ENCODE data around the gene MUC5AC. TPM values are rescaled to one million over a fixed set of nuclear protein-coding genes. Genes with fewer than 3 reads are reported as not detected.
"Not testable (repeated sequence)": the region's sequence is repeated elsewhere in the genome, so short reads cannot be mapped to it uniquely, and the experiment has no call there.

The MUC5AC gene
- total RNA-seq, 1 donor from 2014 or later: not detected

- DNase-seq (ENCODE audit: extremely low read depth, low read depth, low spot score): no peak
Measured at GRCh38 chr11:1174441-1175370, 17.0 kb downstream of the MUC5AC start.

GRCh38 chr11:1175461-1176223 lies 17.9 kb downstream of the MUC5AC start:
- no peak for DNase-seq (ENCODE audit: extremely low read depth, low read depth, low spot score)

- no peak for DNase-seq (ENCODE audit: extremely low read depth, low read depth, low spot score)
Measured at GRCh38 chr11:1176224-1177019, 18.7 kb downstream of the MUC5AC start.

- no peak for DNase-seq (ENCODE audit: extremely low read depth, low read depth, low spot score)
Measured at GRCh38 chr11:1177020-1177770, 19.4 kb downstream of the MUC5AC start.

GRCh38 chr11:1177771-1178090 lies 20.0 kb downstream of the MUC5AC start:
- DNase-seq (ENCODE audit: extremely low read depth, low read depth, low spot score): no peak

- no peak for DNase-seq (ENCODE audit: extremely low read depth, low read depth, low spot score)
Measured at GRCh38 chr11:1178201-1178885, 20.6 kb downstream of the MUC5AC start.

- DNase-seq (ENCODE audit: extremely low read depth, low read depth, low spot score): no peak
Measured at GRCh38 chr11:1178906-1179305, 21.2 kb downstream of the MUC5AC start.

GRCh38 chr11:1179641-1180040 lies 21.9 kb downstream of the MUC5AC start:
- DNase-seq (ENCODE audit: extremely low read depth, low read depth, low spot score): no peak

GRCh38 chr11:1180171-1180570 lies 22.4 kb downstream of the MUC5AC start:
- no peak for DNase-seq (ENCODE audit: extremely low read depth, low read depth, low spot score)

- no peak for DNase-seq (ENCODE audit: extremely low read depth, low read depth, low spot score)
Measured at GRCh38 chr11:1180947-1181391, 23.2 kb downstream of the MUC5AC start.

- no peak for DNase-seq (ENCODE audit: extremely low read depth, low read depth, low spot score)
Measured at GRCh38 chr11:1181420-1181819, 23.7 kb downstream of the MUC5AC start.

- DNase-seq (ENCODE audit: extremely low read depth, low read depth, low spot score): no peak
Measured at GRCh38 chr11:1181853-1182535, 24.2 kb downstream of the MUC5AC start.

GRCh38 chr11:1184139-1184538 lies 26.4 kb downstream of the MUC5AC start:
- not testable (repeated sequence) for DNase-seq (ENCODE audit: extremely low read depth, low read depth, low spot score)

- DNase-seq (ENCODE audit: extremely low read depth, low read depth, low spot score): not testable (repeated sequence)
Measured at GRCh38 chr11:1188451-1189130, 30.8 kb downstream of the MUC5AC start.

GRCh38 chr11:1189816-1190215 lies 32.1 kb downstream of the MUC5AC start:
- DNase-seq (ENCODE audit: extremely low read depth, low read depth, low spot score): not testable (repeated sequence)

GRCh38 chr11:1191786-1192470 lies 34.2 kb downstream of the MUC5AC start:
- DNase-seq (ENCODE audit: extremely low read depth, low read depth, low spot score): not testable (repeated sequence)

- DNase-seq (ENCODE audit: extremely low read depth, low read depth, low spot score): no peak
Measured at GRCh38 chr11:1192741-1193325, 35.1 kb downstream of the MUC5AC start.
